HepG2 (cell line): ENCODE data around the gene ST6GALNAC3. TPM values are rescaled to one million over a fixed set of nuclear protein-coding genes. Genes with fewer than 3 reads are reported as not detected.

ENCODE experiments used
- ATAC-seq: fragments of 200-7000 bp; cut with Tn5 transposase; 3 replicates; pipeline ENCODE4 v1.9.1; 2020; ENCODE audit warnings: mild to moderate bottlenecking, moderate library complexity
- BruUV-seq: library from RNA; stranded (reverse); fragments of 400-500 nt; replicated peaks from 2 replicates; lab custom pipeline; 2021; lab: Mats Ljungman, UMichigan
- CTCF ChIA-PET: fragments of 300-600 bp; formaldehyde crosslinking; extraction: SDS; loops from one replicate; lab custom pipeline; 2021; ENCODE audit warnings: low total read pairs, inconsistent platforms, low intra/inter-chr PET ratio; lab: Yijun Ruan, JAX
- POLR2A ChIA-PET: fragments of 350-600 bp; sonication (Branson Sonifier 250); formaldehyde crosslinking; loops from one replicate; lab custom pipeline; 2020; ENCODE audit warnings: antibody characterized with exemption, inconsistent platforms; lab: Yijun Ruan, JAX
- DNase-seq: peaks from one replicate; pipeline ENCODE4 v3.0.0-alpha.2; 2015; ENCODE audit warnings: low spot score
- FAIRE-seq: peaks from 3 replicates; lab custom pipeline; 2011; peaks lifted over from hg19 to GRCh38; lab: Jason Lieb, UNC
- H2AFZ ChIP-seq: one replicate; pipeline ENCODE4 v1.6.1; 2011; ENCODE audit warnings: low read length, inconsistent platforms
- H3K27ac ChIP-seq: fragments of 300-600 bp; 3 replicates; pipeline ENCODE4 v1.8.0; 2011; ENCODE audit warnings: mixed run types, mild to moderate bottlenecking, mixed read lengths, low read length, inconsistent platforms; ENCODE audit not compliant: insufficient read depth; ENCODE audit errors: extremely low read length
- H3K27me3 ChIP-seq, 2 experiments: fragments of 200-600 bp in 1 of 2; 2 replicates in 1 of 2; 3 replicates in 1 of 2; pipeline versions ENCODE4 v1.6.0 to v1.8.0; 2011; ENCODE audit warnings: low read length in 2 of 2, mild to moderate bottlenecking in 2 of 2, moderate library complexity in 2 of 2, inconsistent platforms in 1 of 2; ENCODE audit not compliant: insufficient read depth in 2 of 2, control insufficient read depth in 1 of 2
- H3K36me3 ChIP-seq, 2 experiments: fragments of 200-600 bp in 1 of 2; replicated peaks in 1 of 2; 2 replicates in 1 of 2; 3 replicates in 1 of 2; pipeline versions ENCODE4 v1.5.1 to v1.8.0; 2011; ENCODE audit warnings: low read length in 2 of 2, inconsistent platforms in 1 of 2; ENCODE audit not compliant: insufficient read depth in 2 of 2, control insufficient read depth in 1 of 2
- H3K4me1 ChIP-seq: 2 replicates; pipeline ENCODE4 v1.5.1; 2012; ENCODE audit warnings: low read length, inconsistent platforms; ENCODE audit not compliant: insufficient read depth
- H3K4me2 ChIP-seq: 2 replicates; pipeline ENCODE4 v1.6.0; 2011; ENCODE audit warnings: low read depth, low read length, inconsistent platforms
- H3K4me3 ChIP-seq, 3 experiments: fragments of 200-600 bp in 1 of 3; sonication (generic), shearing (Covaris generic) in 1 of 3; replicated peaks in 1 of 3; 2 replicates each; pipeline ENCODE4 v1.5.1; 2011 to 2016; ENCODE audit warnings: low read length in 3 of 3, inconsistent platforms in 2 of 3, low read depth in 2 of 3, mild to moderate bottlenecking in 2 of 3, control low read depth in 1 of 3, mixed read lengths in 1 of 3; ENCODE audit not compliant: insufficient read depth in 1 of 3
- H3K79me2 ChIP-seq: one replicate; pipeline ENCODE4 v1.6.1; 2011; ENCODE audit warnings: low read length, inconsistent platforms; ENCODE audit not compliant: insufficient read depth
- H3K9ac ChIP-seq: 2 replicates; pipeline ENCODE4 v1.6.0; 2011; ENCODE audit warnings: mild to moderate bottlenecking, low read depth, low read length, inconsistent platforms; ENCODE audit not compliant: insufficient read depth
- H3K9me3 ChIP-seq: 2 replicates; pipeline ENCODE4 v1.5.1; 2012; ENCODE audit warnings: mild to moderate bottlenecking, low read length
- H4K20me1 ChIP-seq: 2 replicates; pipeline ENCODE4 v1.6.0; 2011; ENCODE audit warnings: inconsistent platforms, mild to moderate bottlenecking, low read length, moderate library complexity; ENCODE audit not compliant: insufficient read depth
- NFE2L2 ChIP-seq: fragments of 150-350 bp; IDR thresholded peaks from 2 replicates; pipeline ENCODE4 v1.6.1; 2014; ENCODE audit warnings: low read length
- SMYD3 ChIP-seq: sonication (generic); formaldehyde crosslinking; IDR thresholded peaks from 2 replicates; pipeline ENCODE4 v1.8.1; 2023; ENCODE audit warnings: mild to moderate bottlenecking, missing genetic modification reagents
- in situ Hi-C: cut with HindIII; loops from 2 replicates; pipeline ENCODE4 v1.10.0; 2017; ENCODE audit warnings: low pct_unique_long_range_greater_than_20kb; ENCODE audit not compliant: extremely low pct_ligation_motif_present
- intact Hi-C: fragments of 100-400 bp; cut with micrococcal nuclease; formaldehyde crosslinking; loops from one replicate; pipeline ENCODE4 v1.10.0; 2022; ENCODE audit not compliant: unreplicated experiment
- polyA plus RNA-seq, 8 experiments: library from polyadenylated mRNA; depleted of rRNA in 3 of 8; stranded (reverse) in 7 of 8; unstranded in 1 of 8; fragments of >200 nt; fragmentation: Illumina TruSeq in 4 of 8; extraction: Trizol in 4 of 8; gene quantifications; 2 replicates each; pipeline versions ENCODE4 v1.2.1 to v1.2.3, GENCODE V29; 2011 to 2016; ENCODE audit warnings: low read depth in 4 of 8, missing spikeins in 1 of 8, mixed read lengths in 1 of 8; ENCODE audit not compliant: insufficient read depth in 1 of 8
- total RNA-seq, 5 experiments: library from RNA; depleted of rRNA; stranded (reverse); fragments of >200 nt; fragmentation: Illumina TruSeq; extraction: Trizol; gene quantifications; 2 replicates each; pipeline ENCODE4 v1.2.3, GENCODE V29; 2016; ENCODE audit warnings: low read depth in 1 of 5
- TF ChIP-seq, protein P1 (sequence below): sonication (generic); formaldehyde crosslinking; IDR thresholded peaks from 2 replicates; pipeline ENCODE4 v1.4.0; 2020; ENCODE audit warnings: missing genetic modification reagents
- TF ChIP-seq, protein P2 (sequence below): sonication (generic); formaldehyde crosslinking; conservative IDR thresholded peaks from 2 replicates; pipeline ENCODE4 v1.4.0; 2020; ENCODE audit warnings: missing genetic modification reagents
- TF ChIP-seq, protein P3 (sequence below): IDR thresholded peaks from 2 replicates; pipeline ENCODE4 v1.6.1; 2016; ENCODE audit warnings: control low read depth

Gene ST6GALNAC3
- total and polyA plus RNA-seq, 2 of the 13 experiments (the other 11 are each of a cell fraction or from before 2014, with no cell fraction given), result not detected

DNA sequence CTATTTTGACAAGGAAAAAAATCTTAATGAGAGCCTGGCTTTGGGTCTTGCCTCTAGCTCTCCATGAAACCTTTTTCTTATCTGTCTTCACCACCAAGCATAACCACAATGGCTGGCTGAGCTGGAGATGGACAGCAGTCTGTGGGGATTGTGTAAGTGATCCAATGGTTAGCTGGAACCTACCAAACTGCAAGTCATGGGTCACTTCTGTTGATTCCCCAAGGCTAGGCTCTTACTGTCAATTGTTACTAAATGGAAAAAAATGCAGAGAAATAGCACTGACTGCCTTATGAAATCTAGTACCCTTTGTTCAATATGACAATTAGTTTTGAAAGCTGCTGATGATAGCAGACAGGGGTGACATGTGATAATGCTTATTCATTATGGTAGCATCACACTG is 359.0 kb downstream of the ST6GALNAC3 start:
- Histone ChIP-seq H3K27ac (no peak overlapping the region), H3K4me3 (no peak overlapping the region), H3K9ac (no peak overlapping the region), H3K79me2 (no peaks in the 10 kb centered on the region), H3K9me3 (peaks cover 2% of the 10 kb centered on the region; the same call in 1 of the 2 replicates), H3K27me3 (no peaks in the 10 kb centered on the region), H3K36me3 (no peaks in the 10 kb centered on the region), H2AFZ (no peak overlapping the region), H3K4me2 (no peak overlapping the region), H4K20me1 (no peaks in the 10 kb centered on the region), H3K4me1 (no peaks in the 10 kb centered on the region)
- no peak for DNase-seq
- in situ Hi-C loops, result no loop called here
- CTCF ChIA-PET, result no interaction called here
- TF ChIP-seq, protein P1, sequence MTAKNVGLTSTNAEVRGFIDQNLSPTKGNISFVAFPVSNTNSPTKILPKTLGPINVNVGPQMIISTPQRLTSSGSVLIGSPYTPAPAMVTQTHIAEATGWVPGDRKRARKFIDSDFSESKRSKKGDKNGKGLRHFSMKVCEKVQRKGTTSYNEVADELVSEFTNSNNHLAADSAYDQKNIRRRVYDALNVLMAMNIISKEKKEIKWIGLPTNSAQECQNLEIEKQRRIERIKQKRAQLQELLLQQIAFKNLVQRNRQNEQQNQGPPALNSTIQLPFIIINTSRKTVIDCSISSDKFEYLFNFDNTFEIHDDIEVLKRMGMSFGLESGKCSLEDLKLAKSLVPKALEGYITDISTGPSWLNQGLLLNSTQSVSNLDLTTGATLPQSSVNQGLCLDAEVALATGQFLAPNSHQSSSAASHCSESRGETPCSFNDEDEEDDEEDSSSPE (CRISPR knock-in tag), result no peak
- TF ChIP-seq, protein P2, sequence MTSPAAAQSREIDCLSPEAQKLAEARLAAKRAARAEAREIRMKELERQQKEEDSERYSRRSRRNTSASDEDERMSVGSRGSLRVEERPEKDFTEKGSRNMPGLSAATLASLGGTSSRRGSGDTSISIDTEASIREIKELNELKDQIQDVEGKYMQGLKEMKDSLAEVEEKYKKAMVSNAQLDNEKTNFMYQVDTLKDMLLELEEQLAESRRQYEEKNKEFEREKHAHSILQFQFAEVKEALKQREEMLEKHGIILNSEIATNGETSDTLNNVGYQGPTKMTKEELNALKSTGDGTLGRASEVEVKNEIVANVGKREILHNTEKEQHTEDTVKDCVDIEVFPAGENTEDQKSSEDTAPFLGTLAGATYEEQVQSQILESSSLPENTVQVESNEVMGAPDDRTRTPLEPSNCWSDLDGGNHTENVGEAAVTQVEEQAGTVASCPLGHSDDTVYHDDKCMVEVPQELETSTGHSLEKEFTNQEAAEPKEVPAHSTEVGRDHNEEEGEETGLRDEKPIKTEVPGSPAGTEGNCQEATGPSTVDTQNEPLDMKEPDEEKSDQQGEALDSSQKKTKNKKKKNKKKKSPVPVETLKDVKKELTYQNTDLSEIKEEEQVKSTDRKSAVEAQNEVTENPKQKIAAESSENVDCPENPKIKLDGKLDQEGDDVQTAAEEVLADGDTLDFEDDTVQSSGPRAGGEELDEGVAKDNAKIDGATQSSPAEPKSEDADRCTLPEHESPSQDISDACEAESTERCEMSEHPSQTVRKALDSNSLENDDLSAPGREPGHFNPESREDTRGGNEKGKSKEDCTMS (CRISPR knock-in tag), result no peak
- 0 out of 2 replicates have a peak, but pooled peaks have one; percentile 17 for TF ChIP-seq NFE2L2
- no peak for TF ChIP-seq SMYD3 (CRISPR knock-in tag)
- TF ChIP-seq, protein P3, sequence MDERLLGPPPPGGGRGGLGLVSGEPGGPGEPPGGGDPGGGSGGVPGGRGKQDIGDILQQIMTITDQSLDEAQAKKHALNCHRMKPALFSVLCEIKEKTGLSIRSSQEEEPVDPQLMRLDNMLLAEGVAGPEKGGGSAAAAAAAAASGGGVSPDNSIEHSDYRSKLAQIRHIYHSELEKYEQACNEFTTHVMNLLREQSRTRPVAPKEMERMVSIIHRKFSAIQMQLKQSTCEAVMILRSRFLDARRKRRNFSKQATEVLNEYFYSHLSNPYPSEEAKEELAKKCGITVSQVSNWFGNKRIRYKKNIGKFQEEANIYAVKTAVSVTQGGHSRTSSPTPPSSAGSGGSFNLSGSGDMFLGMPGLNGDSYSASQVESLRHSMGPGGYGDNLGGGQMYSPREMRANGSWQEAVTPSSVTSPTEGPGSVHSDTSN (CRISPR knock-in tag), result no peak
- POLR2A ChIA-PET, result no interaction called here
- ATAC-seq, result no peak
- intact Hi-C loops, result no loop called here
- BruUV-seq, result no TSS peak
- no peak for FAIRE-seq
